Measurements from ENCODE around the gene BZW1.
A peak's percentile ranks its signal among the peaks of the same experiment; 100 is the strongest.
"Not testable (repeated sequence)": the region's sequence is repeated elsewhere in the genome, so short reads cannot be mapped to it uniquely, and the experiment has no call there.

BZW1 gene

DNA sequence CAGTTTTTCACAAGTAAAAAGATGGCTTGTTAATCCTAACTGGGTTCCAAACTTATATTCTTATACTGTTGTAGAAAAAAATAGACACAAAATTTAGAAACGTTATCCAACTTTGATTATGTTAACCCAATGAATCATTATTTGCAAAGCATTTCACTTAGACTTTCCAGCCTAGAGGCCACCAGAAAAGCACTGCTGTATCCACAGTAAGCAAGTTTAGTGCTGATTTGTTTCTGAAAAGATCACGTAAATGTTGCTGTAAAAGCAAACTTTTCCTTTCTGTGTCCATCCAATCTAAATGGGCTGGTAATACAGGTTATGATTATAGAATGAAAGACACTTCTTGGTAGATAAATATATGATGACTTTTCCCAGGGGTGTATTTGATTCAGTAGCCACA, 17.6 kb upstream of the BZW1 start:
- DNase-seq = no peak

DNA sequence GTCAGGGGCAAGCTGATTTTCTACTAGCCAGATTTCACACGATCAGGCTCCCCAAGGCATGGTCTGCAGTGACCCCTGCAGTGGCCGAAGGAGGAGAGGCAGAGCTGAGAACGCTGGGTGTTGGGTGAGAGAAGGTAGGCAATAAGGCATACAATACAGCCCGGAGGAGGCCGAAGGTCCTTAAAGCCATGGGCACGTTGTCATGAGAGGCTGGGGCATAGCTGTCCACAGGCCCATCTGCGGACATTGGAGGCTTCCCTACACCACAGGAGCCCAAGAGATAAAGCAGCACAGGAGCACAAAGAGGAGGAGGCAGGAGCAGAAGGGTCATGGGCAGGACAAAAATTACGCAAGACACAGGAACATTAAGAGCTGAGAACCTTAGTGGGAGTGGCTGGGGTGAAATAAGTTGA, 16.7 kb upstream of the BZW1 start:
- no peak for DNase-seq

DNA sequence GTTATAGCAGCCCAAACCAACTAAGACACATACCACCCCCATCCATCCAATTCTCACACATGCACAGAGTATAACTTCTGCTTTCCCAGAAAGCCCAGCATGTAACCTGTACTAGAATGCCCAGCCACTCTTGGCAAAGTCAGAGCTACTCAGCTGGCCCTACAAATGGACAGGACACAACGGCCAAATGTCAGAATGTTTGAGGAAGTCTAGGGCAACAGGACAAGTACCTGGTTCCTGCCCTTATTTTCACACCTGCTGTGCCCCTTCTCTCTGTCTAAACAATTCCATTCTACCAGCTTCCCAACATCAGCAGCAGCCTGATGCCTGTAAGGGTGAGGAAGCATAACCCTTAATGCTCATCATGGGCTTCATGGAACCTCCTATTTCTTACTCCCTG, 15.1 kb upstream of the BZW1 start:
- DNase-seq = no peak

GRCh38 chr2:200797242-200797770, 14.4 kb upstream of the BZW1 start:
- DNase-seq = no peak

DNA sequence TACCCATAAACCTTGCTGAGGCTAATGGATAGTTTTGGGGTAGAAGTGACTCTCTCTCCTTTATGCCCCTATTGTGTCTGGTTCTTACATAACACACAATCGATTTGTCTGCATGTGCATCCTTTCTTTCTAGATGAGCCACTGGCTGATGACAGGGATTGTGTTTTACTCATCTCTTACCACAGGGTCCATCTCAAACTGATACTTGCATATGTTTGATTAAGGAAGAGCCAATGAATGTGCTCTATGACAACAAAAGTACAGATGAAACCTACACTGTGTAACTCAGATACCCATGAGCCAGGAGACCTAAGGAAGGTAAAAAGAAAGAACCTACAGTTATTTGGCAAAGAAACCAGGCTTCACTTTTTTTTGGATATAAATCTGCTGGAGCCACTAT, 13.2 kb upstream of the BZW1 start:
- DNase-seq = no peak

- DNase-seq = no peak
These were observed 11.3 kb upstream of the BZW1 start for GRCh38 chr2:200800458-200800857.

DNA sequence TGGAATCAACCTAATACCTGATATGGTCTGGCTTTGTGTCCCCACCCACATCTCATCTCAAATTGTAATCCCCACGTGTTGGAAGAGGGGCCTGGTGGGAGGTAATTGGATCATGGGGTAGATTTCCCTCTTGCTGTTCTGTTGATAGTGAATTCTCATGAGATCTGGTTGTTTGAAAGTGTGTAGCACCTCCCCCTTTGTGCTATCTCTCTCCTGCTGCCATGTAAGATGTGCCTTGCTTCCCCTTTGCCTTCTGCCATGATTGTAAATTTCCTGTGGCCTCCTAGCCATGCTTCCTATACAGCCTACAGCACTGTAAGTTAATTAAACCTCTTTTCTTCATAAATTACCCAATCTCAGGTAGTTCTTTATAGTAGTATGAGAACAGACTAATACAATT, 10.3 kb upstream of the BZW1 start:
- DNase-seq = not testable (repeated sequence)

DNA sequence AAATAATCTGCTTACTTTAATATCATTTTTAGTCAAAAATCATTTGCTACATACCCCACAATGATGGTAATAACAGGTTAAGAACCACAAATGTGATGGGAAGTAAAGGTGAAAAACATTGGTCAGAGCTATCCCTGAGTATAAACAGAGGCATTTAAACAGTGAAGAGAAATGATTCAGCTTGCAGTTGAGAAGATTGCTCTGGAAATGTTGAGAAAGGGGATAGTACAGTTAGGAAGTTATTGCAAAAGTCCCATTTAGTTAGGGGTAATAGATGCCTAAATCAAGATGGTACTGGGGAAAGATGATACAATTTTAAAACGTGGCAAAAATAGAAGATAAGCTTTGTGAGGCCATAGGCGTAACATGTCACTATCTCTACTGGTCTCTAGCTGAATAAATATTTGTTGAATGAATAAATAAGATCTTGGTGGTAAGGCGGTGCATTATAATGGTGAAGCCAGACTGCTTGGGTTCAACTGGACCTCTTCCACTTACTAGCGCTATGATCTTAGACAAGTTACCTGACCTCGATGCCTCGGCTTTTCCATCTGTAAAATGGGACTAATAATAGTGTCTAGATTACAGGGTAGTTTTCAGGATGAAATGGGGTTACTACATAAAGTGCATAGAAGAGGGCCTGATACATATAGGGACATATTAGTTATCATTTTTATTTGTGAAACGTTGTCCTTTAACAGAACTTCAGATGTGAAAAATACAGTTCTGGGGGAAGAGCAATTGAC, 2.0 kb upstream of the BZW1 start:
- DNase-seq = no peak

GRCh38 chr2:200810252-200810997, 1.3 kb upstream of the BZW1 start:
- no peak for DNase-seq

DNA sequence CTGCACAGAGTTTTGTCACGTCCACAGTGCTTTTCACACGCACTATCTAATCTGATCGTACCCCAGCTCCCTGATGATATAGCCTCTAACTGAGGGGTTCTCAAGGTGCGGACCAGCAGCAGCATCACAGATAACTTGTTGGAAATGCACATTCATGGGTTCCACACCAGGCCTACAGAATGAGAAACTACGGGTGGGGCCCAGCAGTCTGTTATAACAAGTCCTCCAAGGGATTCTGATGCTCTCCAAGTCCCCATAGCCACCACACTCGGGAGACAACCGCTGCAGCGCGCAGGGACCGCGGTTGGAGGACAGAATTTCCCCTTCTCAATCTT, 745 bp upstream of the BZW1 start:
- peak; percentile 60 for DNase-seq

DNA sequence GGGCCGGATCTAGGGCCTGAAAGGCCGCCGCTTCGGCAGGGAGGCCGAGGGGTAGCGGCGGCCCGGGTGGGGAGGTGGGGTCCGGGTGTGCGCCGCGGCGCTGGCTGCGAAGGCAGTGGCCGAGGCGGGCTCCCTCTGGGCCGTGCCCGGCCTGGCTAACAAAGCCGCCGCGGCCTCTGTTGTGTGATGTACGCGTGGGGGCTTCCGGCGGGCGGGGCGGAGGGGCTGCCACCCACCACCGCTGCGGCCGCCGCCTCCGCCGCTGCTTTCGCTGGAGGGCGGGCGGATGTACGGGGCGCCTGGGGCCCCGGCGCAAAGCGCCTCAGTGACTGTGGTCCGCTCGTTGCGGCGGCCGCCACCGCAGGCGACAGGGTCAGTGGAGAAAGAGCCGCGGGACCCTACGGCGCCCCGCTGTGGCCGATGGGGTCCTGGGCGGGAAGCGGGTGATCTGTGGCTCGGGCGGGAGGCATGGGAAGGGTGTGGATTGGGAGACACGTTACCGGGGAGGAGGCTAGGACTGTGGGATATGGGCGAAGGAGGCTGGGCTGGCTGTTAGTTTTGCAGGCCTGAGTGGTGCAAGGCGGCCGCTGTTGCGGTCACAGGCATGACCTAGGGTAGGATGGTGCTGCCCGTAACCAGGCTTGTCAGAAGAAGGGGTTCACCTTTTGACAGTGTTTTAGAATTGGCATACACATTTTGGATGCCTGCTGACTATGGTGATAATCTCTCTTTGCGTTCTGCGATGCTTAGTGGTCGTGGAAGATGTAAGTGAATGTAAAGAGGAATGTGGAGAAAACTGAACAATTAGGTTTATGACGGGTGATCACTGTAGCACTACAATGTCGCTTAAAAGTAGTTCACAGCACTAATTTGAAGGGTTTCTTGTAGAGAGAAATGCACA, 662 bp downstream of the BZW1 start:
- DNase-seq = peak; percentile 41

DNA sequence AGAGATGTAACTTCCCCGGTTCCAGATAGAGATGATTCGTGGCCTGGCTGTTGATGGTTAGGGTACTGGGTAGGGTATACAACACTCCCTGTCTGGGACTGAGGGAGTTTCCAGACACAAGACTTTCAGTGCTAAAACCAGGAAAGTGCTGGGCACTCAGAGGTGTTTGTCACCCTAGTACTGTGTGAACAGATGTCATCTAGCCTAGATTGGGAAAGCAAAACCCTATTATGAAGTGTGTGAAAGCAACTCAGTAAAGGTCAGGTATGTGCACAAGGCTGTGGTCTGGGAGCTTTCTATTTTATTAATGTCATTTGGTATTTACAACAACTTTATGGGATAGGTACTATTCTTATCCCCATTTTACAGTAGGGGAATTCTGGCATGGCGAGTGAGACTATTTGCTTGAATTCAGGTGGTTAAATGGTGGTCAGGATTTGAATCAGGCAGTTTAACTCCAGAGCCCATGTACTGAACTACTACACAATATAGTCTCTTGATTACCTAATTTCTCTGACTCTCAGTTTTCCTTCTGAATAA, 2.6 kb downstream of the BZW1 start:
- no peak for DNase-seq

DNA sequence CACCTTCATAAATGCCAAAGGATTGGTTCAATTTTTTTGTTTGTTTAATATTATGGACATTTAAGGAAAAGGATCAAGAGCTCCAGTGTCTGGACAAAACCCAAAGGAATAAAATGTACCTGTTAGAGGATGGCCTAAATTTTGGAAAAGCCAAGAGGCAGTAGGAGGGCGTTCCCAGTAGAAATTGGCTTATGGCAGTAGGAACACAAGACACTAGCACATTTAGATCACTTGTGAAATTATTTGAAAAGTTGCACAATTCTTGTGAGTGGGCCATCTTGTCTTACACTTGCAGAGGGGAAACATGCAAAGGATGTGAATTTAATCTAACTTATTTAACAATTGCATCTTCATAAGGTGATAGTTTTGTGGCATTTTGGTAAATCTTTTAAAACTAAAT, 3.2 kb downstream of the BZW1 start:
- no peak for DNase-seq

DNA sequence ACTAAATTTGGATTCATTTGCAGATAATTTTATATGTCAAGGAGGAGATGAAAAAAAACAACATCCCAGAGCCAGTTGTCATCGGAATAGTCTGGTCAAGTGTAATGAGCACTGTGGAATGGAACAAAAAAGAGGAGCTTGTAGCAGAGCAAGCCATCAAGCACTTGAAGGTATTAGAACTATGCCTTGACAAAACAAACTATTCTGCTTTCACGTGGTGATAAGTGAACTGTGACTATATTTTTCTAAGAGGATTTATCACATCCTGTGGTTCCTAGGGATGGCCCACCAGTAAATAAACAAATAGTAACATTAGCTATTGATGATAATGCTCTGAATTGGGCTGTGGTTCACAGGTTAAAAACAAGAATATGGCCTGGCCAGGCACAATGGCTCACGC, 7.0 kb downstream of the BZW1 start:
- DNase-seq = not testable (repeated sequence)

GRCh38 chr2:200820573-200821234, 9.0 kb downstream of the BZW1 start:
- no peak for DNase-seq

GRCh38 chr2:200821686-200822245, 10.1 kb downstream of the BZW1 start:
- DNase-seq = no peak

- DNase-seq = no peak
These were observed 16.4 kb downstream of the BZW1 start for GRCh38 chr2:200828104-200828503.

DNA sequence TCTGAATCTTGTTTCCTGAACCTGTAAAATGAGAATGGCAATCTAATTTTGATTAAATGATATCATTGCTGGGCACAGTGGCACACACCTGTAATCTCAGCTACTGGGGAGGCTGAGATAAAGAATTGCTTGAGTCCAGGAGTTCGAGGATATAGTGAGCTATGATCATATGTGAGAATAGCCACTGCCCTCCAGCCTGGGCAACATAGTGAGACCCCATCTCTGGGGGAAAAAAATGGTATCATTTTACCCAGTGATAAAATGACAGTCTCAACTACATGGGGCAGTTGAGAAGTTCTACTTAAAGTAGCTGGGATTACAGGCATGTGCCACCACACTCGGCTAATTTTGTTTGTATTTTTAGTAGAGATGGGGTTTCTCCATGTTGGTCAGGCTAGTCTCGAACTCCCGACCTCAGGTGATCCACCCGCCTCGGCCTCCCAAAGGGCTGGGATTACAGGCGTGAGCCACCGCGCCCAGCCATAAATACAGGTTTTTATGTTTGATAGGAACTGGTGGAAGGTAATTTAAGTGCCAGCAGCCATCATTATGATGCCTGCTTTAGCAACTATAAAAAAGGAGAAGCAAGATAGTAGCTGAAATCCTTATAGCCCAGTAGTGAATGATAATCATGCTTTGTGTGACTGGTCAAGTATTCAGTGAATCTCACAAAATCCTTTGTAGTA, 17.0 kb downstream of the BZW1 start:
- no peak for DNase-seq

DNA sequence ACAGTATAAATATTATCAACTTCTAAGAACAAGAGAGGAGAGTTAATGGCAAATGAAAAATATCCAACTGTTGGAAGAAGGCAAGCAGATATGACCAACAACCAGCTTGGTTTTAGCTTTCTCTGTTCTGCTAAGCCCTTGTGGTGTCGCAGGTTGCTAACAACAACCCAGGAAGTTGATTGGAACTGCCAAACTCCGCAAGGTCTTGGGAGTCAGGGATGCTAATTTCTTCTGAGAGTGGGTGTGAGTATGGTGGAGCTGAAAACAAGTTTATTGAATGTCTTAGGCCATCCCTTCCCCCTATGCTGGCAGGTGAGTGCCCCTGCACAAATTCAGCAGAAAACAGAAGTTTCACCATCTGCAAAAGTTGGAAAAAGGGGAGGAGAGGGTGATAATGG, 17.5 kb downstream of the BZW1 start:
- DNase-seq = no peak

- no peak for DNase-seq
These were observed 23.0 kb downstream of the BZW1 start for GRCh38 chr2:200834701-200835100.

DNA sequence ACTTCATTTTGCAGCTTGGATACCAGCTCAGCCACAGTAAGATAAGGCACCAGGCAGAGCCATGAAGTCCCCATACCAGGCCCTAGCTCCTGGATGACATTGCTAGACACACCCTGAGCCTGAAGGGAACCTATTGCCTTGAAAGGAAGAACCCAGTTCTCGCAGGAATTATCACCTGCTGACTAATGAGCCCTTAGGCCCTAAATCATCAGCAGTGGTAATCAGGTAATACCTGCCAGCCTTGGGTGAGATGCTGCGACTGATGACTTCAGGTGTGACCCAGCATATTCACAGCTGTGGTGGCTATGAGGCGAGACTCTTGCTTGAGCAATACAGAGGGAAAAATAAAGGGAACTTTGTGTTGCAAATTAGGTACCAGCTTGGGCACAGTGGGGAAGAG, 27.8 kb downstream of the BZW1 start:
- DNase-seq = no peak
